A673 (cell line): Measurements from ENCODE around the gene HERC3. TPM values are rescaled to one million over a fixed set of nuclear protein-coding genes. Genes with fewer than 3 reads are reported as not detected.

Experiments used
- BruUV-seq: library from RNA; stranded (reverse); fragments of 400-500 nt; replicated peaks from 2 replicates; lab custom pipeline; 2021; lab: Mats Ljungman, UMichigan
- CTCF ChIA-PET: fragments of 300-600 bp; sonication (Branson Sonifier 250); formaldehyde crosslinking; loops from one replicate; lab custom pipeline; 2022; ENCODE audit warnings: antibody characterized with exemption; lab: Charles Lee
- POLR2A ChIA-PET: fragments of 300-600 bp; sonication (Branson Sonifier 250); formaldehyde crosslinking; loops from one replicate; lab custom pipeline; 2022; ENCODE audit warnings: antibody characterized with exemption; ENCODE audit not compliant: low non-redundant PET; lab: Charles Lee
- DNase-seq: peaks from one replicate; pipeline ENCODE4 v3.0.0-alpha.2; 2015; ENCODE audit warnings: low spot score
- H3K27ac ChIP-seq: fragments of 200-600 bp; sonication (generic); 2 replicates; pipeline ENCODE4 v1.5.1; 2016; ENCODE audit warnings: mixed run types, low read depth, mild to moderate bottlenecking, mixed read lengths, antibody characterized with exemption, low read length; ENCODE audit not compliant: poor library complexity, severe bottlenecking
- H3K27me3 ChIP-seq: fragments of 200-600 bp; sonication (generic); replicated peaks from 2 replicates; pipeline ENCODE4 v1.6.1; 2017; ENCODE audit warnings: mixed run types, low read depth, mild to moderate bottlenecking, mixed read lengths, antibody characterized with exemption, low read length; ENCODE audit not compliant: insufficient read depth, poor library complexity
- H3K36me3 ChIP-seq: fragments of 200-600 bp; sonication (generic); 2 replicates; pipeline ENCODE4 v1.6.1; 2016; ENCODE audit warnings: mixed run types, mild to moderate bottlenecking, mixed read lengths, antibody characterized with exemption, low read length; ENCODE audit not compliant: insufficient read depth, poor library complexity, severe bottlenecking
- H3K4me1 ChIP-seq: fragments of 200-600 bp; sonication (generic); 2 replicates; pipeline ENCODE4 v1.6.1; 2017; ENCODE audit warnings: mixed run types, mild to moderate bottlenecking, mixed read lengths, antibody characterized with exemption, low read length; ENCODE audit not compliant: insufficient read depth, poor library complexity, severe bottlenecking
- H3K4me3 ChIP-seq: fragments of 200-600 bp; sonication (generic); 2 replicates; pipeline ENCODE4 v1.5.1; 2016; ENCODE audit warnings: low read depth, mixed run types, mild to moderate bottlenecking, mixed read lengths, low read length; ENCODE audit not compliant: poor library complexity, severe bottlenecking
- H3K9me3 ChIP-seq: fragments of 200-600 bp; sonication (generic); 2 replicates; pipeline ENCODE4 v1.6.1; 2016; ENCODE audit warnings: mixed run types, low read depth, mild to moderate bottlenecking, mixed read lengths, antibody characterized with exemption, low read length; ENCODE audit not compliant: poor library complexity, severe bottlenecking
- EZH2 ChIP-seq: fragments of 200-600 bp; sonication (generic); IDR thresholded peaks from 2 replicates; pipeline ENCODE4 v1.6.1; 2017; ENCODE audit warnings: borderline replicate concordance, low read depth, mild to moderate bottlenecking, mixed read lengths, antibody characterized with exemption, low read length; ENCODE audit not compliant: poor library complexity, severe bottlenecking
- intact Hi-C: fragments of 100-400 bp; cut with micrococcal nuclease; formaldehyde crosslinking; loops from one replicate; pipeline ENCODE4 v1.10.0; 2022; ENCODE audit not compliant: unreplicated experiment
- total RNA-seq: library from RNA; stranded (reverse); gene quantifications from 2 replicates; pipeline ENCODE4 v1.2.3, GENCODE V29; 2021
- TF ChIP-seq, protein P1 (sequence below): fragments of 300-800, 200-600 bp; sonication (generic); conservative IDR thresholded peaks from 2 replicates; pipeline ENCODE4 v1.5.1; 2017; ENCODE audit warnings: low read depth, mild to moderate bottlenecking, antibody characterized with exemption, low read length, moderate library complexity, mixed read lengths

The HERC3 gene
- total RNA-seq, 1 experiment from 2014 or later: 0.71 TPM

DNA sequence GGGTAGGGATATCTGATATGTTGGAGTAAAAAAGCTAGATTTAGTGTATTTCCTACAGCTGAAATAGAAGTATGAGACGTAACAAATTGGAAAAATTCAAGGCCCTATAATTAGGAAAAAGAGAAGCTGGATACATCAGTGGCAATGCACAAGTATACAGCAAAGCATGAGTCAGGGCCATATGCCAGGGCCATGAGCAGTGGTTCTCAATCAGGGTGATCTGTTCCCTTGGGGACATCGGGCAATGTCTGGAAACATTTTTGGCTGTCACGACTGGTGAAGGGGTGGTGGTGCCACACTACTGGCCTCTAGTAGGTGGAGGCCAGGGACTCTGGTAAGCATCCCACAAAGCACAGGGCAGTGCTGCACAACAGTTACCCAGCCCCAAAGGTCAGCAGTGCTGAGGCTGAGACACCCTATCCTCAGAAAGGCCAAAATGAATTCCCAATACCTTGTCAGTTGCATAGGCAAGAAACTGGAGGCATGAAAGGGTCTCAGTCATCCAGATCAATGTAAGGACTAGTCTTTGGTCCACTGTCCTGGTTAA is 142.2 kb downstream of the HERC3 start:
- TF ChIP-seq, protein P1, sequence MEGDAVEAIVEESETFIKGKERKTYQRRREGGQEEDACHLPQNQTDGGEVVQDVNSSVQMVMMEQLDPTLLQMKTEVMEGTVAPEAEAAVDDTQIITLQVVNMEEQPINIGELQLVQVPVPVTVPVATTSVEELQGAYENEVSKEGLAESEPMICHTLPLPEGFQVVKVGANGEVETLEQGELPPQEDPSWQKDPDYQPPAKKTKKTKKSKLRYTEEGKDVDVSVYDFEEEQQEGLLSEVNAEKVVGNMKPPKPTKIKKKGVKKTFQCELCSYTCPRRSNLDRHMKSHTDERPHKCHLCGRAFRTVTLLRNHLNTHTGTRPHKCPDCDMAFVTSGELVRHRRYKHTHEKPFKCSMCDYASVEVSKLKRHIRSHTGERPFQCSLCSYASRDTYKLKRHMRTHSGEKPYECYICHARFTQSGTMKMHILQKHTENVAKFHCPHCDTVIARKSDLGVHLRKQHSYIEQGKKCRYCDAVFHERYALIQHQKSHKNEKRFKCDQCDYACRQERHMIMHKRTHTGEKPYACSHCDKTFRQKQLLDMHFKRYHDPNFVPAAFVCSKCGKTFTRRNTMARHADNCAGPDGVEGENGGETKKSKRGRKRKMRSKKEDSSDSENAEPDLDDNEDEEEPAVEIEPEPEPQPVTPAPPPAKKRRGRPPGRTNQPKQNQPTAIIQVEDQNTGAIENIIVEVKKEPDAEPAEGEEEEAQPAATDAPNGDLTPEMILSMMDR: no peak
- TF ChIP-seq EZH2: no peak
- H3K36me3 ChIP-seq: no peaks in the 10 kb centered on the region
- CTCF ChIA-PET: no interaction called here
- no peaks in the 10 kb centered on the region for H3K9me3 ChIP-seq
- H3K27me3 ChIP-seq: no peaks in the 10 kb centered on the region
- intact Hi-C loops: no loop called here
- H3K27ac ChIP-seq: no peak overlapping the region
- H3K4me3 ChIP-seq: no peak overlapping the region
- DNase-seq: no peak
- BruUV-seq: no TSS peak
- POLR2A ChIA-PET: no interaction called here
- H3K4me1 ChIP-seq: peaks cover 18% of the 10 kb centered on the region

DNA sequence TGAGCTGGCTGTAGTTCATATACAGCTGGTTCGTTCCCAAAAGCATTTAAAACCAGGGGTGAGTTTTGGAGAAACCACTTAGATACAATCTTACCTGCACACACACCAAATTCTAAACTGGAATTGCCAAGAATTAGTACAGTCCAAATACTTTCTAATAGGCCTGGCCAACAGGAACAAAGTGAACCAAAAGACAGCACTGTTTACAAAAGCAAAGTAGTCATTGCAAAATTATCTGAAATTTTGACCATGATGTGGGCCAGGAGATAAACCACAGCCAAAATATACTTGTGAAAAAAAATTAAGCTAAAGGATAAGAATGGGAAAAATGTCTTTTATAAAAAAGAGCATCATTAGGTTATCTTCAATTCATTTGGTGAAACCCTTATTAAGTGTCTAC is 143.3 kb downstream of the HERC3 start:
- TF ChIP-seq EZH2: no peak
- TF ChIP-seq, protein P1: no peak
- Histone ChIP-seq H3K27ac (no peak overlapping the region), H3K27me3 (no peaks in the 10 kb centered on the region), H3K4me1 (peaks cover 9% of the 10 kb centered on the region), H3K4me3 (no peak overlapping the region), H3K36me3 (no peaks in the 10 kb centered on the region), H3K9me3 (no peaks in the 10 kb centered on the region)
- BruUV-seq: no TSS peak
- intact Hi-C loops: no loop called here
- ChIA-PET CTCF (no interaction called here), POLR2A (no interaction called here)
- no peak for DNase-seq

DNA sequence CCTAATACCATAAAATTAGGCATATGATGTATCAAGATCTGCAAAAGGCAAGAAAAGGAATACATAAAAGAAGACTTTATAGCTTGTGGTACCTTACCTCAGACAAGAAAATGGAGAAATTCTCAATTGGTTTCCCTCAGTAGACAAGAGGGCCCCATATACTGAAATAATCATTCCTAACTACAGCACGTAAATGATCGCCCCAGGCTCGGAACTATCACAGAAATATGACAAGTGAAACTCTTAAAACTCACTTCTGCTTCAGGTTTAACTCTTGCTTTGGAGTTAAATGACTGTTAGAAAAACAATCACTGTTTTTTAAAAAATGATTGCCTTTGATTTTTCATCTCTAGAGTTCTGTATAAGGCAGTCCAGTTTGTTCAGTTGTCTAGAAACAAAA is 144.0 kb downstream of the HERC3 start:
- no peak overlapping the region for H3K27ac ChIP-seq
- ChIA-PET POLR2A (no interaction called here), CTCF (no interaction called here)
- no peak for DNase-seq
- TF ChIP-seq, protein P1: no peak
- no peak for TF ChIP-seq EZH2
- no TSS peak for BruUV-seq
- intact Hi-C loops: no loop called here
- H3K4me3 ChIP-seq: no peak overlapping the region
- no peaks in the 10 kb centered on the region for H3K27me3 ChIP-seq
- no peaks in the 10 kb centered on the region for H3K9me3 ChIP-seq
- H3K4me1 ChIP-seq: peaks cover 2% of the 10 kb centered on the region
- no peaks in the 10 kb centered on the region for H3K36me3 ChIP-seq
